HepG2 (cell line): ENCODE data around the gene KDM4B. TPM values are rescaled to one million over a fixed set of nuclear protein-coding genes. Genes with fewer than 3 reads are reported as not detected.

Experiments used
- CREM ChIP-seq, 2 experiments: sonication (generic) in 1 of 2; formaldehyde crosslinking in 1 of 2; IDR thresholded peaks; 2 replicates each; pipeline versions ENCODE4 v1.4.0 to v1.6.1; 2016 to 2020; ENCODE audit warnings: antibody characterized with exemption in 1 of 2, mild to moderate bottlenecking in 1 of 2, missing genetic modification reagents in 1 of 2
- DBP ChIP-seq: sonication (generic); formaldehyde crosslinking; IDR thresholded peaks from 2 replicates; pipeline ENCODE4 v1.4.0; 2020; ENCODE audit warnings: missing genetic modification reagents; ENCODE audit errors: not compliant biosample characterization
- FOSL2 ChIP-seq: sonication (generic); formaldehyde crosslinking; IDR thresholded peaks from 2 replicates; pipeline ENCODE4 v1.4.0; 2020; ENCODE audit warnings: missing genetic modification reagents
- HNF1B ChIP-seq: sonication (generic); formaldehyde crosslinking; IDR thresholded peaks from 2 replicates; pipeline ENCODE4 v1.5.1; 2020; ENCODE audit warnings: mild to moderate bottlenecking, moderate library complexity, missing genetic modification reagents
- MYC ChIP-seq: sonication (generic); formaldehyde crosslinking; IDR thresholded peaks from 2 replicates; pipeline ENCODE4 v1.9.0; 2021; ENCODE audit warnings: missing genetic modification reagents, borderline replicate concordance
- SALL1 ChIP-seq: sonication (generic); formaldehyde crosslinking; IDR thresholded peaks from 2 replicates; pipeline ENCODE4 v1.8.0; 2022; ENCODE audit warnings: mild to moderate bottlenecking, missing genetic modification reagents
- SATB2 ChIP-seq: sonication (generic); formaldehyde crosslinking; IDR thresholded peaks from 2 replicates; pipeline ENCODE4 v1.5.0; 2020; ENCODE audit warnings: missing genetic modification reagents
- U2AF2 ChIP-seq: fragments of 200-400 bp; formaldehyde crosslinking; IDR thresholded peaks from 2 replicates; pipeline ENCODE4 v1.6.1; 2017; ENCODE audit warnings: low read depth, mild to moderate bottlenecking, low read length
- ZBTB33 ChIP-seq: sonication (generic); formaldehyde crosslinking; IDR thresholded peaks from 2 replicates; pipeline ENCODE4 v1.4.0; 2020; ENCODE audit warnings: missing genetic modification reagents
- ZNF337 ChIP-seq: sonication (generic); formaldehyde crosslinking; IDR thresholded peaks from 2 replicates; pipeline ENCODE4 v1.5.1; 2020; ENCODE audit warnings: missing genetic modification reagents, low read depth, mild to moderate bottlenecking, borderline replicate concordance
- ZNF407 ChIP-seq: sonication (generic); formaldehyde crosslinking; IDR thresholded peaks from one replicate; pipeline ENCODE4 v1.5.1; 2020; ENCODE audit warnings: mild to moderate bottlenecking, missing genetic modification reagents; ENCODE audit errors: not compliant biosample characterization
- ZNF430 ChIP-seq: sonication (generic); formaldehyde crosslinking; IDR thresholded peaks from 2 replicates; pipeline ENCODE4 v1.9.0; 2021; ENCODE audit warnings: mild to moderate bottlenecking, missing genetic modification reagents
- ZNF446 ChIP-seq: sonication (generic); formaldehyde crosslinking; IDR thresholded peaks from 2 replicates; pipeline ENCODE4 v1.5.0; 2020; ENCODE audit warnings: mild to moderate bottlenecking, missing genetic modification reagents
- ZNF720 ChIP-seq: sonication (generic); formaldehyde crosslinking; IDR thresholded peaks from 2 replicates; pipeline ENCODE4 v1.4.0; 2020; ENCODE audit warnings: missing genetic modification reagents
- polyA plus RNA-seq, 8 experiments: library from polyadenylated mRNA; depleted of rRNA in 3 of 8; stranded (reverse) in 7 of 8; unstranded in 1 of 8; fragments of >200 nt; fragmentation: Illumina TruSeq in 4 of 8; extraction: Trizol in 4 of 8; gene quantifications; 2 replicates each; pipeline versions ENCODE4 v1.2.1 to v1.2.3, GENCODE V29; 2011 to 2016; ENCODE audit warnings: low read depth in 4 of 8, missing spikeins in 1 of 8, mixed read lengths in 1 of 8; ENCODE audit not compliant: insufficient read depth in 1 of 8
- total RNA-seq, 5 experiments: library from RNA; depleted of rRNA; stranded (reverse); fragments of >200 nt; fragmentation: Illumina TruSeq; extraction: Trizol; gene quantifications; 2 replicates each; pipeline ENCODE4 v1.2.3, GENCODE V29; 2016; ENCODE audit warnings: low read depth in 1 of 5
- TF ChIP-seq, protein P1 (sequence below): IDR thresholded peaks from 2 replicates; pipeline ENCODE4 v1.6.1; 2016; ENCODE audit warnings: missing genetic modification reagents, missing compliant biosample characterization

The KDM4B gene
- total and polyA plus RNA-seq, 2 of the 13 experiments (the other 11 are each of a cell fraction or from before 2014, with no cell fraction given) = 4.9 to 14.6 TPM

DNA sequence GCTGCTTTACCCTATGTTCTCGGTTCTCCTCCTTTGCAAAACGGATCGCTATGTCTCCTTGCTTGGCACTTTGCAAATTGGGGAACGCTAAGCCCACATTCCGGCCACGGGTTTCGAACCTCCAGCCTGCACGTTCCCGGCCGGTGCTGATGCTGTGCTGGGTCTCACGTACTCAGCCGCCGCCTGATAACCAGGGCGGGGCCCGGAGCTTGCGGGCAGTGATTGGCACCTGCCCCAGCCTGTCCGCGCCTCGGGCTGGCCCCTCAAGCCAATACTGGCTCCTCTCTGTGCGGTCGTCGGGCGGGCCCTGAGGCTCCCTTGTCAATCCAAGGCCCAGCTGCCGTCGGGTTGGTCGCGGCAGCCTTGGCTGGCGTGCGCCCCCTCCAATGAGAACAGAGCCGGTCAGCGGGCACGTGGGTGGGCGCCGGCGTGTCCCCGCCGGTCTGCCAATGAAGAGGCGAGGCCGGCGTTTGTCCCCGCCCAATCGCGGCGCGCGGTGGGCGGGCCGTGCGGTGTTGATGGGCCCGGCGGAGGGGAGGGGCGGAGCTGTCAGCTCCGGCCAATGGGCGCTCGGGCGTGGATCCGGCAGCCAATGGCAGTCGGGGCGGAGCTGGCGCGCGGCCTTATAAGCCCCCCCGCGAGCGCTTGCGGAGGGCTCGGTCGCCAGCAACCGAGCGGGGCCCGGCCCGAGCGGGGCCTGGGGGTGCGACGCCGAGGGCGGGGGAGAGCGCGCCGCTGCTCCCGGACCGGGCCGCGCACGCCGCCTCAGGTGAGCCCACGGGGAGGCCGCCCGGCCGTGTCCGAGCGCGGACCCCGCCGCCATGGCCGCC is at the start of gene KDM4B (continued):
- TF ChIP-seq ZNF407 (CRISPR knock-in tag) (no peak), MYC (CRISPR knock-in tag) (peak; percentile 59; the same call in 1 of the 2 replicates), FOSL2 (0 out of 2 replicates have a peak, but pooled peaks have one; percentile 10), ZNF446 (CRISPR knock-in tag) (no peak), DBP (CRISPR knock-in tag) (no peak), ZNF337 (CRISPR knock-in tag) (peak; percentile 43; the same call in 1 of the 2 replicates), HNF1B (CRISPR knock-in tag) (peak; percentile 84), SATB2 (CRISPR knock-in tag) (no peak), ZNF430 (CRISPR knock-in tag) (no peak), CREM (IDR thresholded peaks at IDR 0.05) (peak; percentile 70), CREM (CRISPR knock-in tag; IDR thresholded peaks at IDR 0.05) (no peak; the same call in 1 of the 2 replicates), ZBTB33 (peak; percentile 55; the same call in 1 of the 2 replicates), SALL1 (peak; percentile 62), ZNF720 (no peak), U2AF2 (no peak)
- TF ChIP-seq, protein P1, sequence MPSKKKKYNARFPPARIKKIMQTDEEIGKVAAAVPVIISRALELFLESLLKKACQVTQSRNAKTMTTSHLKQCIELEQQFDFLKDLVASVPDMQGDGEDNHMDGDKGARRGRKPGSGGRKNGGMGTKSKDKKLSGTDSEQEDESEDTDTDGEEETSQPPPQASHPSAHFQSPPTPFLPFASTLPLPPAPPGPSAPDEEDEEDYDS = peak; percentile 95
